GM13977 (cell line): Measurements from ENCODE around the gene ADGB.

ENCODE experiments used
- DNase-seq: peaks from one replicate; pipeline ENCODE4 v3.0.0; 2012; ENCODE audit warnings: low spot score
- CTCF ChIP-seq: IDR thresholded peaks from 2 replicates; pipeline ENCODE4 v1.5.1; 2012; ENCODE audit warnings: mild to moderate bottlenecking, control low read depth; ENCODE audit not compliant: insufficient read depth; ENCODE audit errors: extremely low read depth, missing control alignments
- in situ Hi-C: fragments of 300-500 bp; cut with MboI; formaldehyde crosslinking; loops from one replicate; pipeline ENCODE4 v1.12.0; 2022; ENCODE audit warnings: low sequenced_read_pairs, low pct_unique_long_range_greater_than_20kb, mixed read lengths, inconsistent platforms; ENCODE audit not compliant: unreplicated experiment

The ADGB gene

GRCh38 chr6:146592451-146592850 is 6.3 kb upstream of the ADGB start:
- no peak for DNase-seq
- in situ Hi-C loops, result no loop called here
- no peak for TF ChIP-seq CTCF

- in situ Hi-C loops, result no loop called here
- no peak for TF ChIP-seq CTCF
- DNase-seq, result no peak
Observed at GRCh38 chr6:146593986-146594385, 4.8 kb upstream of the ADGB start.

- in situ Hi-C loops, result no loop called here
- DNase-seq, result no peak
- TF ChIP-seq CTCF, result no peak
Observed at GRCh38 chr6:146594495-146594894, 4.3 kb upstream of the ADGB start.

GRCh38 chr6:146595972-146596731 is 2.6 kb upstream of the ADGB start:
- no peak for DNase-seq
- in situ Hi-C loops, result no loop called here
- TF ChIP-seq CTCF, result no peak

- DNase-seq, result no peak
- no peak for TF ChIP-seq CTCF
- in situ Hi-C loops, result no loop called here
Observed at GRCh38 chr6:146601352-146601751, 2.6 kb downstream of the ADGB start.

GRCh38 chr6:146602526-146602925 is 3.8 kb downstream of the ADGB start:
- TF ChIP-seq CTCF, result no peak
- in situ Hi-C loops, result no loop called here
- no peak for DNase-seq
